Renal cortex interstitium (tissue), 15 donors: ENCODE results near the gene IFI27L1. TPM values are rescaled to one million over a fixed set of nuclear protein-coding genes. Genes with fewer than 3 reads are reported as not detected.

ENCODE experiments used
- DNase-seq, 11 donors: peaks; one replicate each; pipeline ENCODE4 v3.0.0-alpha.2; 2013; ENCODE audit warnings: low read depth in 9 of 11, low spot score in 4 of 11; ENCODE audit errors: extremely low read depth in 1 of 11
- long read RNA-seq, 16 experiments: transcript quantifications; one replicate each; lab custom pipeline, GENCODE V29; 2026
- polyA plus RNA-seq, 3 donors: library from polyadenylated mRNA; unstranded; fragments of 120-200 nt; gene quantifications; one replicate each; pipeline ENCODE4 v1.2.1, GENCODE V29; 2013; ENCODE audit not compliant: insufficient read length in 3 of 3

Gene IFI27L1
- polyA plus RNA-seq: 10 to 100 TPM; 24.3 to 35.8 (median 28.0) TPM
- long read RNA-seq, donor 1, partial matches to known transcripts: 7 of 9 reads
- long read RNA-seq, donor 1, other reads (novel, unspliced or antisense): 0 of 9 reads
- long read RNA-seq, donor 2, partial matches to known transcripts: 50 of 89 reads
- long read RNA-seq, donor 2, other reads (novel, unspliced or antisense): 34 of 89 reads
- long read RNA-seq, donor 3, partial matches to known transcripts: 0 of 4 reads
- long read RNA-seq, donor 3, other reads (novel, unspliced or antisense): 0 of 4 reads
- long read RNA-seq, donor 4, transcript IFI27L1-209 (5 exons, 680 nt): major isoform, 5 of 78 reads
- long read RNA-seq, donor 4, partial matches to known transcripts: 13 of 78 reads
- long read RNA-seq, donor 4, other reads (novel, unspliced or antisense): 57 of 78 reads
- long read RNA-seq, donor 5: 0 reads
- long read RNA-seq, donor 6, partial matches to known transcripts: 0 of 4 reads
- long read RNA-seq, donor 6, other reads (novel, unspliced or antisense): 0 of 4 reads
- long read RNA-seq, donor 7, transcript IFI27L1-209 (5 exons, 680 nt): major isoform, 10 of 150 reads
- long read RNA-seq, donor 7, partial matches to known transcripts: 68 of 150 reads
- long read RNA-seq, donor 7, other reads (novel, unspliced or antisense): 72 of 150 reads
- long read RNA-seq, donor 8: 0 reads
- long read RNA-seq, donor 9, transcript IFI27L1-209 (5 exons, 680 nt): major isoform, 7 of 12 reads
- long read RNA-seq, donor 9, partial matches to known transcripts: 0 of 12 reads
- long read RNA-seq, donor 9, other reads (novel, unspliced or antisense): 5 of 12 reads
- long read RNA-seq, donor 10, transcript IFI27L1-209 (5 exons, 680 nt): major isoform, 6 of 6 reads
- long read RNA-seq, donor 10, partial matches to known transcripts: 0 of 6 reads
- long read RNA-seq, donor 10, other reads (novel, unspliced or antisense): 0 of 6 reads
- long read RNA-seq, donor 11, transcript IFI27L1-209 (5 exons, 680 nt): major isoform, 5 of 48 reads
- long read RNA-seq, donor 11, partial matches to known transcripts: 15 of 48 reads
- long read RNA-seq, donor 11, other reads (novel, unspliced or antisense): 28 of 48 reads
- long read RNA-seq, donor 12, partial matches to known transcripts: 0 of 3 reads
- long read RNA-seq, donor 12, other reads (novel, unspliced or antisense): 0 of 3 reads
- long read RNA-seq, donor 13: 0 reads
- long read RNA-seq, donor 14, transcript IFI27L1-209 (5 exons, 680 nt): major isoform, 6 of 7 reads
- long read RNA-seq, donor 14, partial matches to known transcripts: 0 of 7 reads
- long read RNA-seq, donor 14, other reads (novel, unspliced or antisense): 0 of 7 reads
- long read RNA-seq, donor 15, partial matches to known transcripts: 5 of 23 reads
- long read RNA-seq, donor 15, other reads (novel, unspliced or antisense): 17 of 23 reads
- long read RNA-seq, donor 16, transcript IFI27L1-209 (5 exons, 680 nt): major isoform, 11 of 227 reads
- long read RNA-seq, donor 16, partial matches to known transcripts: 208 of 227 reads
- long read RNA-seq, donor 16, other reads (novel, unspliced or antisense): 6 of 227 reads

- peak; percentile 78 to 94 (median 92) for DNase-seq
Measured at GRCh38 chr14:94080621-94081385, at the start of gene IFI27L1, which contains the start of gene DDX24. Gene IFI27L1, plus strand, starts transcription at chr14:94081310. Its CDS starts 15,628 bp downstream, at chr14:94096938. Gene DDX24, minus strand, starts transcription at chr14:94081202. Its CDS starts 1,460 bp downstream, at chr14:94079742.

- DNase-seq: no peak
Measured at GRCh38 chr14:94031883-94032279, 49.2 kb upstream of the IFI27L1 start.

GRCh38 chr14:94034886-94035285 lies 46.2 kb upstream of the IFI27L1 start:
- DNase-seq: no peak

DNA sequence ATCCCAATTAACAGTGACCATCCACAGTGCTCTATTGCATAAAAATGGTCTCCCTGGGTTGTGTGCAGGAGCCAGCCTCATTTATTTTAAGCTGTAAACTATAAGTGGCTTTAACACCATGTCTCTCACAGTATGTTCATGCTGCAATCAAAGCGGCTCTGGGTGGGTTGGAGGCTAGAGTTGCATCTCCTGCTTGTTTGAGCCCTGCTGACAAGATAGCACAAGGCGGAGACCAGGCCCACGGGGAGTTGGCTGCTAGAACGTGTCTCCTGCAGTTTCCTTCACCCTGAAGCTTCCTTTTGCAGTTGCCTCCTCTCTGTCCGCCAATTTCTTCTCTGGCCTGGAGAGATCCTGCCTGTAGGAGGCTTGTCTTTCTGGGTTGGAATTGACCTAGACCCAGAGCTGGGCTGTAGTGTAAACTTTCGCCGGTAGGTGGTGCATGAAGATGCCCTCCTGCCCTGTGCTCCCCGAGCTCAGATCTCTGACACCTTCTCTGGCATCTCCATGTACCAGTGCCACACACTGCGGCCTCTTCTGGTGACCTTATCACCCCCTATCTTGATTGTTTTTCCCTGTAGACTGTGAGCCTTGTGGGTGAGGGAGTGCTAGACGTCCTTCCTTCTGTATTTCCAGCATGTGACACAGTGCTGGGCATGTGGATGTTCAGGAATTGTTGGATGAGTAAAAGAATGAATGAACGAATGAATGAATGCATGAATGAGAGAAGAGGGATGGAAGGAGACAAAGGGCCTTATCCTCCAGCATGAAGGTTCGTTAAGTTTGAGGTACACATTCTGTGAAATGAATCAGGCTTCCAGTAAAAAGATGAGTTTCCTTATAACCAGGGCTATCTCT lies 44.6 kb upstream of the IFI27L1 start:
- DNase-seq: peak in 4 of 11 donors; percentile 29 to 45 (median 30)

- no peak for DNase-seq
Measured at GRCh38 chr14:94037954-94038353, 43.2 kb upstream of the IFI27L1 start.

DNA sequence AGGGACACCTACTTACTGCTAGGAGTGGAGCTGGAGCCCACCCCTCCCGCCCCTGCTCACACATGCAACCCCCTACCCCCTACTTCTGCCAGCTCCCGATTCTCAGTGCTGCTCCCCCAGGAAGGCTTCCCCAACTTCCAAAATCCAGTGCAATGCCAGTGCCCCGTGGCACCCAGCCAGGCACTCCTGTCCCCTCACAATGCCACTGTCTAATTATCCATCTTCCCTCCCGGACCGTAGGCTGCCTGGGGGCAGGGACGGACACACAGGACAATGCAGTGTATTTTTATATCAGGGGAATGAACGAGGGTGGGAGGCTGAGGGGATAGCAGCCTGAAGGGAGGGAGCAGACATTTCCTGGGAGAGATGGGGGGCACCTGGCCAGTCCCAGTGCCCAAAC lies 42.6 kb upstream of the IFI27L1 start:
- DNase-seq: no peak

- no peak for DNase-seq
Measured at GRCh38 chr14:94038921-94039629, 42.0 kb upstream of the IFI27L1 start.

- DNase-seq: no peak
Measured at GRCh38 chr14:94040247-94040646, 40.9 kb upstream of the IFI27L1 start.

DNA sequence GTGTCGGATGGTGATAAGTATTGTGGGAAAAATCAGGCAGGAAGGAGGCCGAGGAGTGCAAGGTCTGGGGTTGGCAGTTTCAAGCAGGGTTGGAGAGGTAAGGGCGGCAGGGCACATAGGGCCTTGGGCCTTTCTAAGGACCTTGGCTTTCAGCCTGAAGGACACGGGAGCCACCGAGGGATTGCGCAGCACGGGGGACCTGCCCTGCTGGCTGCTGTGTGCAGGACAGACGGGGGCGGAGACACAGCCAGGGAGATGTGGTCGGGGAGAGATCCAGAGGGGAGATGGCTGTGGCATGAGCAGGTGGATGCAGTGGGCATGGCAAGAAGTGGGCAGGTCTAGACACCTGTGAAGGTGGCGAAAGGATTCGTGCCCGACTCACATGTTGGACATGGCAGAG lies 40.3 kb upstream of the IFI27L1 start:
- DNase-seq: no peak

- no peak for DNase-seq
Measured at GRCh38 chr14:94041551-94042346, 39.4 kb upstream of the IFI27L1 start.

- no peak for DNase-seq
Measured at GRCh38 chr14:94042433-94043091, 38.5 kb upstream of the IFI27L1 start.

GRCh38 chr14:94043111-94043755 lies 37.9 kb upstream of the IFI27L1 start:
- no peak for DNase-seq

DNA sequence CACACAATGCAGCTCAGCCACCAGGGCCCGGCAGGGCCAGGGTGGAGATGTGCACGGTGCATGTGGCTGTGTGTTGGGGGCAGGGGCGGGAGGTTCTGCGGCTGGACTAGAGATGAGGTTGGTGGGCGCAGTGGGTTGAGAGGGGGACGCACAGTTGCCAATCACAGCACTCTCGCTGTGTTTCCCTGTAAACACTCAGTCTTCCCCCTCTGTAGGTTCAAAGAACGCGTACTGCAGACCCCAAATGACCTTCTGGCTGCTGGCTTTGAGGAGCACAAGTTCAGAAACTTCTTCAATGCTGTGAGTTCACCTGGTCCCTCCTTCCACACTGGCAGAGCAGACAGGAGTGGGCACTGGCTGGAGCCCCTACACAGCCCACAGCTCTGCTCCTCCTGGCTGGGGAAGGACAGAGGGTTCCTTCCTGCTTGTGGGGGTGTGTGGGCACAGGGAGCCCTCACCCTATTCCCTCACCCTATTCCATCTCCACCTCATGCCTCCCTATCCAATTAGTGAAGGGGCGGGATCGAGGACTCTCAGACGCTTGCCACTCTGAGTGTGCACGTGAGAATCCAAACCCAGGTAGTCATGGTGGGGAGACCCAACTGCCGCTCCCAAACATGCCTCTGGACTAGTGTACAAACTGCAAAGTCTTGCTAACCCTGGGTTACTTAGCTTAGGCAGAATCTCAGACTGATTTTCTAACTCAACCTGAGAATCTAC lies 37.2 kb upstream of the IFI27L1 start:
- no peak for DNase-seq
